Mucosa of stomach (tissue), 1 donor: ENCODE results near the gene ARHGAP44.

Experiments used
- H3K27me3 ChIP-seq: one replicate; pipeline ENCODE4 v1.7.0; 2013; ENCODE audit warnings: mild to moderate bottlenecking, low read length; ENCODE audit not compliant: control insufficient read depth, insufficient read depth
- H3K36me3 ChIP-seq: one replicate; pipeline ENCODE4 v1.7.0; 2013; ENCODE audit warnings: low read length; ENCODE audit not compliant: control insufficient read depth, insufficient read depth
- H3K4me1 ChIP-seq: one replicate; pipeline ENCODE4 v1.7.0; 2013; ENCODE audit warnings: mild to moderate bottlenecking, low read length; ENCODE audit not compliant: control insufficient read depth, insufficient read depth
- H3K4me3 ChIP-seq: one replicate; pipeline ENCODE4 v1.7.0; 2013; ENCODE audit warnings: low read length
- H3K9ac ChIP-seq: one replicate; pipeline ENCODE4 v1.7.0; 2013; ENCODE audit warnings: mild to moderate bottlenecking, low read length, moderate library complexity
- H3K9me3 ChIP-seq: one replicate; pipeline ENCODE4 v1.7.0; 2013; ENCODE audit warnings: mild to moderate bottlenecking, low read length, moderate library complexity; ENCODE audit not compliant: control insufficient read depth
- donor health status: Pancreatic carcinoma.

ARHGAP44 gene

GRCh38 chr17:12826431-12826830 lies 37.1 kb downstream of the ARHGAP44 start:
- Histone ChIP-seq H3K4me3 (no peak overlapping the region), H3K9ac (no peak overlapping the region), H3K4me1 (peaks cover 2% of the 10 kb centered on the region), H3K27me3 (no peaks in the 10 kb centered on the region), H3K9me3 (no peaks in the 10 kb centered on the region), H3K36me3 (no peaks in the 10 kb centered on the region)

GRCh38 chr17:12830777-12831247 lies 41.5 kb downstream of the ARHGAP44 start:
- no peak overlapping the region for H3K4me3 ChIP-seq
- H3K36me3 ChIP-seq, result no peaks in the 10 kb centered on the region
- H3K4me1 ChIP-seq, result peaks cover 5% of the 10 kb centered on the region
- H3K9ac ChIP-seq, result no peak overlapping the region
- H3K27me3 ChIP-seq, result no peaks in the 10 kb centered on the region
- H3K9me3 ChIP-seq, result no peaks in the 10 kb centered on the region

GRCh38 chr17:12831839-12832238 lies 42.5 kb downstream of the ARHGAP44 start:
- H3K27me3 ChIP-seq, result no peaks in the 10 kb centered on the region
- H3K9me3 ChIP-seq, result no peaks in the 10 kb centered on the region
- no peaks in the 10 kb centered on the region for H3K36me3 ChIP-seq
- no peak overlapping the region for H3K4me3 ChIP-seq
- H3K9ac ChIP-seq, result no peak overlapping the region
- H3K4me1 ChIP-seq, result peaks cover 5% of the 10 kb centered on the region

- H3K9me3 ChIP-seq, result no peaks in the 10 kb centered on the region
- H3K4me1 ChIP-seq, result no peaks in the 10 kb centered on the region
- H3K27me3 ChIP-seq, result no peaks in the 10 kb centered on the region
- no peaks in the 10 kb centered on the region for H3K36me3 ChIP-seq
- H3K4me3 ChIP-seq, result no peak overlapping the region
- H3K9ac ChIP-seq, result no peak overlapping the region
Observed at GRCh38 chr17:12839042-12839441, 49.7 kb downstream of the ARHGAP44 start.

GRCh38 chr17:12842936-12843335 lies 53.6 kb downstream of the ARHGAP44 start:
- Histone ChIP-seq H3K4me1 (no peaks in the 10 kb centered on the region), H3K9me3 (no peaks in the 10 kb centered on the region), H3K27me3 (no peaks in the 10 kb centered on the region), H3K36me3 (no peaks in the 10 kb centered on the region), H3K4me3 (no peak overlapping the region), H3K9ac (no peak overlapping the region)

GRCh38 chr17:12850996-12851395 lies 61.7 kb downstream of the ARHGAP44 start:
- no peaks in the 10 kb centered on the region for H3K9me3 ChIP-seq
- H3K4me3 ChIP-seq, result no peak overlapping the region
- H3K9ac ChIP-seq, result no peak overlapping the region
- H3K4me1 ChIP-seq, result peaks cover 16% of the 10 kb centered on the region
- no peaks in the 10 kb centered on the region for H3K36me3 ChIP-seq
- H3K27me3 ChIP-seq, result no peaks in the 10 kb centered on the region

GRCh38 chr17:12851901-12852435 lies 62.7 kb downstream of the ARHGAP44 start:
- Histone ChIP-seq H3K36me3 (no peaks in the 10 kb centered on the region), H3K27me3 (no peaks in the 10 kb centered on the region), H3K4me3 (no peak overlapping the region), H3K9ac (no peak overlapping the region), H3K4me1 (peaks cover 16% of the 10 kb centered on the region), H3K9me3 (no peaks in the 10 kb centered on the region)

GRCh38 chr17:12853921-12854320 lies 64.6 kb downstream of the ARHGAP44 start:
- no peaks in the 10 kb centered on the region for H3K36me3 ChIP-seq
- H3K9me3 ChIP-seq, result no peaks in the 10 kb centered on the region
- H3K4me3 ChIP-seq, result no peak overlapping the region
- H3K9ac ChIP-seq, result no peak overlapping the region
- no peaks in the 10 kb centered on the region for H3K27me3 ChIP-seq
- peaks cover 16% of the 10 kb centered on the region for H3K4me1 ChIP-seq

GRCh38 chr17:12856416-12856815 lies 67.1 kb downstream of the ARHGAP44 start:
- Histone ChIP-seq H3K9ac (no peak overlapping the region), H3K27me3 (no peaks in the 10 kb centered on the region), H3K4me1 (peaks cover 16% of the 10 kb centered on the region), H3K4me3 (no peak overlapping the region), H3K9me3 (no peaks in the 10 kb centered on the region), H3K36me3 (no peaks in the 10 kb centered on the region)

GRCh38 chr17:12857592-12857991 lies 68.3 kb downstream of the ARHGAP44 start:
- Histone ChIP-seq H3K4me3 (no peak overlapping the region), H3K4me1 (peaks cover 10% of the 10 kb centered on the region), H3K9ac (no peak overlapping the region), H3K9me3 (no peaks in the 10 kb centered on the region), H3K27me3 (no peaks in the 10 kb centered on the region), H3K36me3 (no peaks in the 10 kb centered on the region)

GRCh38 chr17:12859520-12859919 lies 70.2 kb downstream of the ARHGAP44 start:
- H3K27me3 ChIP-seq, result no peaks in the 10 kb centered on the region
- H3K4me3 ChIP-seq, result no peak overlapping the region
- no peaks in the 10 kb centered on the region for H3K9me3 ChIP-seq
- H3K36me3 ChIP-seq, result no peaks in the 10 kb centered on the region
- no peaks in the 10 kb centered on the region for H3K4me1 ChIP-seq
- no peak overlapping the region for H3K9ac ChIP-seq

GRCh38 chr17:12865769-12866168 lies 76.5 kb downstream of the ARHGAP44 start:
- Histone ChIP-seq H3K9me3 (no peaks in the 10 kb centered on the region), H3K9ac (no peak overlapping the region), H3K36me3 (no peaks in the 10 kb centered on the region), H3K27me3 (no peaks in the 10 kb centered on the region), H3K4me3 (no peak overlapping the region), H3K4me1 (no peaks in the 10 kb centered on the region)

GRCh38 chr17:12866244-12866643 lies 76.9 kb downstream of the ARHGAP44 start:
- Histone ChIP-seq H3K4me3 (no peak overlapping the region), H3K27me3 (no peaks in the 10 kb centered on the region), H3K9ac (no peak overlapping the region), H3K36me3 (no peaks in the 10 kb centered on the region), H3K4me1 (no peaks in the 10 kb centered on the region), H3K9me3 (no peaks in the 10 kb centered on the region)
